ENCODE measurements around the gene KCNQ5.
"Not testable (repeated sequence)": the region's sequence is repeated elsewhere in the genome, so short reads cannot be mapped to it uniquely, and the experiment has no call there.

Gene KCNQ5

DNA sequence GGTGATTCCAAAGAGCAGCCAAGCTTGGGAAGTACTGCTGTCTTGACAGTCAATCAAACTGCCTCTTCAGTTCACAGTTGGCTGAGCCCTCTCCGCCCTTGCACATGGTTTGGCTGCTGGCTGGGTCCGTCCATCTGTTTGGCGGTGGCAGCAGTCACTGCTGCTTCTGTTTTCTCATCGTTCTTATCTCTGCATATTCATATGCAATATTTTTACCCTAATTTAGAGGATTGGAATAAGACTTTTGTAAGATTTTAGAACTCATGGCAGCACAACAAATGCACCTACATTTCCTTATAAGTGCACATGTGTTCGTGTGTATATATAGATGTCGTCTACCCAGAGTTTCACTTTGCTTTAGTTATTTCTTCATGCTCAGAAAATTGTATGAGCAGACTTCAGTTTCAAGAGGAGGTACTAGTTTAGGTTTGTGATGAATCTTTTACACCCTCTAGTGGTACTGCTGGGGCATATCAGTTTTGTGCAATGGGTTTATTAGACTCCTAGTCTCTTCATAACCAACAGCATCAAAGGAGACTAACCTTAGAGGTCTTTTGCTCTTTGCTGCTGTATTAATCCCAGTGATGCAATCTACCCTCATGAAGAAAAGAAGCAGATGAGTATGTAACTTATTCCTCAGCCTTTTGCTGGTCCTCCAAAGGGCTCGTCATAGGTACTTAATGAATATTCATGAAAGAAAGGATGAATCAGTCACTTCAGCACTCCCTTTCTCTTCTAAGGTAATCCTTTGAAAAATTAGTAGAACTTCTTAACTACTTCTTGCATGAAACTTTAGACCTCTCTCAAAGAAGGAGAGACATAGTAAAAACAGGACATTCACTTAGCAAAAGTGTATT lies 559.1 kb downstream of the KCNQ5 start:
- Histone ChIP-seq H3K4me3 (peak overlapping the region; percentile 8; the same call in 1 of the 2 replicates), H3K4me2 (peak overlapping the region; percentile 64), H4K20me1 (no peaks in the 10 kb centered on the region), H3K9me3 (no peaks in the 10 kb centered on the region), H3K36me3 (peaks cover 15% of the 10 kb centered on the region; the same call in 1 of the 2 replicates), H3K27ac (no peak overlapping the region), H3K9ac (no peak overlapping the region), H3K27me3 (no peaks in the 10 kb centered on the region), H3K4me1 (peaks cover 38% of the 10 kb centered on the region)
- TF ChIP-seq Cebpa-rat (IDR thresholded peaks at IDR 0.05) = no peak

DNA sequence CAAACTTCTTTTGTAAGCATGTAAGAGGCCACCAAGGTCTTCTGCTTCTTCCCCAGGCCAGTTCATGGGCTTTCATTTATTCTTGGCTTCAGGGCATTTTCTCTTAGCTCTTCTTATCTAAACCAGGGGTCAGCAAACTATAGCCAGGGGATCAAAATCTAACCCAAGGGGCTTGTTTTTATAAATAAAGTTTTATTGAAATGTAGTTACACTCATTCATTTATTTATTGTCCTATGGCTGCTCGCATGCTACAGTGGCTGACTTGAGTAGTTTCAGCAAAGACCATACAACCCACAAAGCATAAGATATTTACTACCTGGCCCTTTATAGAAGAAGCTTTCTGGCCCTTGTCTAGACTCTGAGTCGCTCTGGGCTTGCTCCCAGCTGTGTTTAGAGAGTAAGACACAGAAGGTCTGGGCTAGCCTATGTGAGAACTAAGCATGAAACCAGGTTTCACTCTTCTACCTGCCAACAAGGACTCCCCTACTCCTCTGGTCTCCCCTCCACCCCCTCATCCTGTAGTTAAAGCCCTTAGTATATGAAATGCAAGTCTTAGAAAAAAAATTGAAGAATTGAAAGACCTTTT lies 560.2 kb downstream of the KCNQ5 start:
- Histone ChIP-seq H3K4me2 (no peak overlapping the region), H3K27me3 (no peaks in the 10 kb centered on the region), H3K9ac (no peak overlapping the region), H3K9me3 (no peaks in the 10 kb centered on the region), H3K36me3 (peaks cover 15% of the 10 kb centered on the region; the same call in 1 of the 2 replicates), H3K27ac (no peak overlapping the region), H3K4me1 (peaks cover 27% of the 10 kb centered on the region), H3K4me3 (no peak overlapping the region), H4K20me1 (no peaks in the 10 kb centered on the region)
- no peak for TF ChIP-seq Cebpa-rat (IDR thresholded peaks at IDR 0.05)

DNA sequence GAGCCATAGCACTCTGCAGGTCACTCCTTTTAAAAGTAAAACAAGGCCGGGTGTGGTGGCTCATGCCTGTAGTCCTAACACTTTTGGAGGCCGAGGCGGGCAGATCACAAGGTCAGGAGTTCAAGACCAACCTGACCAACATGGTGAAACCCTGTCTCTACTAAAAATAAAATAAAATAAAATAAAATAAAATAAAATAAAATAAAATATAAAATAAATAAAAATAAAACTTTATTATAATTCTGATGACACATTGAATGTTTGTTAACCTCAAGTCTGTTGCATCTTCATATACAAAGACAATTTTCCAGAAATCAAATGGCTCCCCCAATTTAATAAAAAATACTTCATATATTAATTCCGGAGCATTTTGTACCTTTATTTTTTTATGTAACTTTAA lies 571.4 kb downstream of the KCNQ5 start:
- H3K9ac ChIP-seq, H3K27me3 ChIP-seq, H4K20me1 ChIP-seq, H3K9me3 ChIP-seq, H3K4me2 ChIP-seq, H3K4me1 ChIP-seq, H3K27ac ChIP-seq, H3K4me3 ChIP-seq: not testable (repeated sequence)
- H3K36me3 ChIP-seq = peaks cover 47% of the 10 kb centered on the region

DNA sequence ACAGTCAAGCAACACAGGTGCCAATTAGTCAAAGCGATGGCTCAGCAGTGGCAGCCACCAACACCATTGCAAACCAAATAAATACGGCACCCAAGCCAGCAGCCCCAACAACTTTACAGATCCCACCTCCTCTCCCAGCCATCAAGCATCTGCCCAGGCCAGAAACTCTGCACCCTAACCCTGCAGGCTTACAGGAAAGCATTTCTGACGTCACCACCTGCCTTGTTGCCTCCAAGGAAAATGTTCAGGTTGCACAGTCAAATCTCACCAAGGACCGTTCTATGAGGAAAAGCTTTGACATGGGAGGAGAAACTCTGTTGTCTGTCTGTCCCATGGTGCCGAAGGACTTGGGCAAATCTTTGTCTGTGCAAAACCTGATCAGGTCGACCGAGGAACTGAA lies 572.9 kb downstream of the KCNQ5 start:
- TF ChIP-seq Cebpa-rat (IDR thresholded peaks at IDR 0.05) = no peak
- Histone ChIP-seq H3K27me3 (no peaks in the 10 kb centered on the region), H3K27ac (no peak overlapping the region)

DNA sequence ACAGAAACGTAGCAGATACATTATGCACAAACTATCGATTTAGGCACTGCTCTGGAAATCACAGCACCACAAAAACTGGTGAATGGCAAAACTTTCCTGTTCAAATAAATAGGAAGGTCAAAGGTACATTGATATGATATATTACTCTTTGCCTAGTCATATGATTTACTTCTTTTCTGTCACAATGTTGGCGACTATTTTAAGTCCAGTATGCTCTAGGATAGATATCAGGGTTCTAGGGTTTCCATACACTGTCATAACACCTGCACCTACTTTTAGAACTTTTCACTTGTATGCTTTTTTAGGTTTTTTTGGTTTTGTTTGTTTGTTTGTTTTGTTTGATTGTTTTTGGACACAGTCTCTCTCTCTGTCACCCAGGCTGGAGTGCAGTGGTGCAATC lies 578.4 kb downstream of the KCNQ5 start:
- no peaks in the 10 kb centered on the region for H3K4me1 ChIP-seq
- no peak for TF ChIP-seq Cebpa-rat (IDR thresholded peaks at IDR 0.05)
- H3K4me2 ChIP-seq = no peak overlapping the region

More for the DNA sequence above, 572.9 kb downstream of the KCNQ5 start:
- H3K4me3 ChIP-seq = no peak overlapping the region
- H3K36me3 ChIP-seq = peaks cover 47% of the 10 kb centered on the region
- no peak overlapping the region for H3K9ac ChIP-seq
- no peaks in the 10 kb centered on the region for H4K20me1 ChIP-seq
- no peaks in the 10 kb centered on the region for H3K4me1 ChIP-seq
- H3K4me2 ChIP-seq = no peak overlapping the region
- no peaks in the 10 kb centered on the region for H3K9me3 ChIP-seq

DNA sequence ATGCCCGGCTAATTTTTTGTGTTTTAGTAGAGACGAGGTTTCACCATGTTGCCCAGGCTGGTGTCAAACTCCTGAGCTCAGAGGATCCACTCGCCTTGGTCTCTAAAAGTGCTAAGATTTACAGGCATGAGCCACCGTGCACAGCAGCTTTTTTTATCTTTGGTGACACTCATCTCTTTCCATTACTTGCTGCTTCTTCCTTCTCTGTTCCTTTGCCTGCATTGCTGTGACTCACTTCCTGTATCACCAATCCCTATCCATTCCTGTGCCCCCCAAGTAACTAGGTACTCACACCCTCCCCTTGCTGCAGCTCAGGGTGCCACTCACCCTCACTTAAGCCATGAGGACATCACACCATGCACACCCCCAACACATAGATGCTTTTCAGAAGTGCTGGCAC lies 578.9 kb downstream of the KCNQ5 start:
- H3K9ac ChIP-seq = no peak overlapping the region
- no peak for TF ChIP-seq Cebpa-rat (IDR thresholded peaks at IDR 0.05)
- H3K36me3 ChIP-seq = peaks cover 10% of the 10 kb centered on the region; the same call in 1 of the 2 replicates
- no peak overlapping the region for H3K4me2 ChIP-seq
- H3K9me3 ChIP-seq = peaks cover 4% of the 10 kb centered on the region
- H3K4me3 ChIP-seq = no peak overlapping the region
- no peaks in the 10 kb centered on the region for H3K27me3 ChIP-seq
- no peak overlapping the region for H3K27ac ChIP-seq
- no peaks in the 10 kb centered on the region for H4K20me1 ChIP-seq
- no peaks in the 10 kb centered on the region for H3K4me1 ChIP-seq

More for the DNA sequence above, 578.4 kb downstream of the KCNQ5 start:
- Histone ChIP-seq H3K27ac (no peak overlapping the region), H3K4me3 (no peak overlapping the region), H4K20me1 (no peaks in the 10 kb centered on the region), H3K27me3 (no peaks in the 10 kb centered on the region), H3K36me3 (peaks cover 14% of the 10 kb centered on the region), H3K9ac (no peak overlapping the region), H3K9me3 (no peaks in the 10 kb centered on the region)

DNA sequence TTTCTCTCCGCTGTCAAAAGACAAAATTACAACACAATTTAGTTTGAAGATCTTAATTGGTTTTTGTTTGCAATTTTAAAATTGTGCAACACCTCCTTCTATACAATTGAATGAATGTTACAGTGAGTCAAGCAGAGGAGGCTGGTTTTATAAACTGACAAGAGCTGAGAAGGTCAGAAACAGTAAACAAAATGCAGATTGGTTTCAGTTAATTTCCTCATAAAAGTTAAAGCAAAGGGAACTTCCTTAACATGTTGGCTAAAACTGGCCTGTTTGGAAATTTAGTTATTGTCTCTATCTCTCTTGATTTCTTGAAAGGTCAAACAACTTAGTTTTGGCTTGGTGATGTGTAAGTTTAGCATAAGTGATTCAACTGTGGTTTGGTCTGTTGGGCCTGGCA lies 581.2 kb downstream of the KCNQ5 start:
- Histone ChIP-seq H3K4me3 (no peak overlapping the region), H3K27me3 (no peaks in the 10 kb centered on the region), H3K4me1 (no peaks in the 10 kb centered on the region), H4K20me1 (no peaks in the 10 kb centered on the region), H3K4me2 (no peak overlapping the region), H3K27ac (no peak overlapping the region), H3K36me3 (no peaks in the 10 kb centered on the region), H3K9ac (no peak overlapping the region), H3K9me3 (peaks cover 17% of the 10 kb centered on the region)
- TF ChIP-seq Cebpa-rat (IDR thresholded peaks at IDR 0.05) = no peak

DNA sequence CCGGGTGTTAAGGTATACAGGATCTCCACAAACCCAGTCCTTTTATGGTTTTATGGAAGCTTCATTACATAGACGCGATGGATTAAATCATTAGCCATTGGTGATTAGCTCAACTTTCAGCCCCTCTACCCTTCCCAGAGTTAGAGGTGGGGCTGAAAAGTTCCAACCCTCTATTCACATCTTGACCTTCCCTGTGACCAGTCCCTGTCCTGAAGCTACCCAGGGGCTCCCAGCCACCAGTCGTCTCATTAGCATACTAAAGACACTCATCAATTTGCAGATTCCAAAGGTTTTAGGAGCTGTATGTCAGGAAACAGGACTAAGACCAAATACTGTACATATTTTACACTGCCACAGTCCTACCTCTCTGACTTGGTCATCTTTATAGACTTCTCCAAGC lies 582.4 kb downstream of the KCNQ5 start:
- Histone ChIP-seq H3K4me3 (no peak overlapping the region), H3K4me1 (no peaks in the 10 kb centered on the region), H4K20me1 (no peaks in the 10 kb centered on the region), H3K9me3 (peaks cover 17% of the 10 kb centered on the region), H3K36me3 (no peaks in the 10 kb centered on the region), H3K9ac (no peak overlapping the region), H3K27ac (no peak overlapping the region), H3K27me3 (no peaks in the 10 kb centered on the region), H3K4me2 (no peak overlapping the region)
- TF ChIP-seq Cebpa-rat (IDR thresholded peaks at IDR 0.05) = no peak

DNA sequence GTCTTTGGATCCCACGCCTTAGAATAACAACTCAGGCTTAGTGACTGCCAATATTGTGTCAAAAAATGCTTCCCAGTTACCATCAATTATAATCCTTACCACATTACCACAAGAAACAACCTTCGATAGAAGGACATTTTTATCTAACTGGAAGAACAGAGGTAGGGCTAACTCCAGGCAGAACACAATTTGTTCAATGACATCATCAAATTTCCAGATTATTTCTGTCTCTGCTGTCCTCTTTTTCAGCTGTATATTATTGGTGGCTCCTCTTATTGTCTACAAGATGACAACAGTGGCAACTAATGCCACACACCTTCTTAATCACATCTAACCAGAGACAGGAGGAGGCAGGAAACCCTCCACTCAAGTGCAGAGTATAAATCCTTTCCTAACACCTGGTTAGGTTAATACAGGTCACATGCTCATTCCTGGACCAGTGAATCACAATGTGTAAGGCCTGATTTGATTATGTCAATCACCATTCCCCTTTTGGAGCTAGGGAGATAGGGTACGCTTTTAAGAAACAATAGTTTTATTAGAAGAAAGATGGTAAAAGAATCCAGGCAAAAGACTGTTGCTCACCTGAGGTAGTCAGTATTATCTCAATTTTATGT lies 585.5 kb downstream of the KCNQ5 start:
- no peak overlapping the region for H3K4me3 ChIP-seq
- H3K36me3 ChIP-seq = no peaks in the 10 kb centered on the region
- no peaks in the 10 kb centered on the region for H3K4me1 ChIP-seq
- TF ChIP-seq Cebpa-rat (IDR thresholded peaks at IDR 0.05) = no peak
- H3K9ac ChIP-seq = no peak overlapping the region
- H4K20me1 ChIP-seq = no peaks in the 10 kb centered on the region
- H3K27ac ChIP-seq = no peak overlapping the region
- no peak overlapping the region for H3K4me2 ChIP-seq
- H3K27me3 ChIP-seq = no peaks in the 10 kb centered on the region
- peaks cover 17% of the 10 kb centered on the region for H3K9me3 ChIP-seq

DNA sequence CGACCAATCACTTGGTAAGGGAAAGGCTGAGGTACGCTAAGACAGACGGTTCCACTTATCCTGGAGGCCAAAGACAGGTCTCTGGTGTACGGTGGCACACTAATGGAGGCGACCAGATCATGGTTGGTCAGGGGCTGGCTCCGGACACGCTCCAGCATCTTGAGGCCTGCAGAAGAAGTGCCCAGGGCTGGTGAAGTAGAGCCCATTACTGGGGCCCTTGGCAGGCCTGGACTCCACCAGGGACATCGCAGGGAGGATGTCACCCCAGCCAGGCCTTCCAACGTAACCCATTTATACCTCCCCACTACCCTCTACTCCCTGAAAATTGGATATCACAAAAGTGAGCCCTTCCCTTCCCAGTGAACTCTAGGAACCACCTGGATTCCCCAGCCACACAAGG lies 587.3 kb downstream of the KCNQ5 start:
- Histone ChIP-seq H3K4me2 (no peak overlapping the region), H3K4me3 (no peak overlapping the region), H3K27ac (no peak overlapping the region), H3K27me3 (no peaks in the 10 kb centered on the region), H3K4me1 (no peaks in the 10 kb centered on the region), H3K36me3 (no peaks in the 10 kb centered on the region), H3K9me3 (peaks cover 17% of the 10 kb centered on the region), H3K9ac (no peak overlapping the region), H4K20me1 (no peaks in the 10 kb centered on the region)
- TF ChIP-seq Cebpa-rat (IDR thresholded peaks at IDR 0.05) = no peak
